ENCODE data around the gene SLC17A9.
A peak's percentile ranks its signal among the peaks of the same experiment; 100 is the strongest.

The SLC17A9 gene

GRCh38 chr20:63003546-63003945 is 51.0 kb downstream of the SLC17A9 start:
- no peak for DNase-seq (ENCODE audit: low spot score)

- no peak for DNase-seq (ENCODE audit: low spot score)
These were observed 52.3 kb downstream of the SLC17A9 start for GRCh38 chr20:63004607-63005364.

GRCh38 chr20:63005365-63005861 is 52.9 kb downstream of the SLC17A9 start:
- no peak for DNase-seq (ENCODE audit: low spot score)

GRCh38 chr20:63005862-63006539 is 53.5 kb downstream of the SLC17A9 start:
- no peak for DNase-seq (ENCODE audit: low spot score)

- DNase-seq (ENCODE audit: low spot score): no peak
These were observed 54.2 kb downstream of the SLC17A9 start, which contains the start of gene BHLHE23 for GRCh38 chr20:63006540-63007359. BHLHE23 (minus strand) TSS chr20:63006964; CDS start chr20:63006774, 190 bp downstream.

GRCh38 chr20:63007360-63007645 is 54.8 kb downstream of the SLC17A9 start:
- DNase-seq (ENCODE audit: low spot score): no peak

GRCh38 chr20:63007646-63008488 is 55.4 kb downstream of the SLC17A9 start:
- no peak for DNase-seq (ENCODE audit: low spot score)

GRCh38 chr20:63008541-63009044 is 56.1 kb downstream of the SLC17A9 start:
- no peak for DNase-seq (ENCODE audit: low spot score)

- peak; percentile 94 for DNase-seq (ENCODE audit: low spot score)
These were observed 56.8 kb downstream of the SLC17A9 start for GRCh38 chr20:63009045-63009961.

GRCh38 chr20:63009988-63010769 is 57.7 kb downstream of the SLC17A9 start:
- no peak for DNase-seq (ENCODE audit: low spot score)

GRCh38 chr20:63011798-63012197 is 59.3 kb downstream of the SLC17A9 start:
- no peak for DNase-seq (ENCODE audit: low spot score)

GRCh38 chr20:63013207-63013606 is 60.7 kb downstream of the SLC17A9 start:
- no peak for DNase-seq (ENCODE audit: low spot score)

GRCh38 chr20:63014287-63014686 is 61.8 kb downstream of the SLC17A9 start:
- no peak for DNase-seq (ENCODE audit: low spot score)

- no peak for DNase-seq (ENCODE audit: low spot score)
These were observed 62.2 kb downstream of the SLC17A9 start for GRCh38 chr20:63014710-63015109.

- DNase-seq (ENCODE audit: low spot score): no peak
These were observed 62.7 kb downstream of the SLC17A9 start for GRCh38 chr20:63015147-63015661.

- DNase-seq (ENCODE audit: low spot score): no peak
These were observed 63.3 kb downstream of the SLC17A9 start for GRCh38 chr20:63015662-63016361.

- no peak for DNase-seq (ENCODE audit: low spot score)
These were observed 64.1 kb downstream of the SLC17A9 start for GRCh38 chr20:63016514-63017075.

GRCh38 chr20:63017076-63017825 is 64.7 kb downstream of the SLC17A9 start:
- no peak for DNase-seq (ENCODE audit: low spot score)
